HepG2 (cell line): ENCODE results near the gene ZNF653. TPM values are rescaled to one million over a fixed set of nuclear protein-coding genes. Genes with fewer than 3 reads are reported as not detected.

Source experiments
- ATAC-seq: fragments of 200-7000 bp; cut with Tn5 transposase; 3 replicates; pipeline ENCODE4 v1.9.1; 2020; ENCODE audit warnings: mild to moderate bottlenecking, moderate library complexity
- BruUV-seq: library from RNA; stranded (reverse); fragments of 400-500 nt; replicated peaks from 2 replicates; lab custom pipeline; 2021; lab: Mats Ljungman, UMichigan
- CTCF ChIA-PET: fragments of 300-600 bp; formaldehyde crosslinking; extraction: SDS; loops from one replicate; lab custom pipeline; 2021; ENCODE audit warnings: low total read pairs, inconsistent platforms, low intra/inter-chr PET ratio; lab: Yijun Ruan, JAX
- POLR2A ChIA-PET: fragments of 350-600 bp; sonication (Branson Sonifier 250); formaldehyde crosslinking; loops from one replicate; lab custom pipeline; 2020; ENCODE audit warnings: antibody characterized with exemption, inconsistent platforms; lab: Yijun Ruan, JAX
- DNase-seq: peaks from one replicate; pipeline ENCODE4 v3.0.0-alpha.2; 2015; ENCODE audit warnings: low spot score
- FAIRE-seq: peaks from 3 replicates; lab custom pipeline; 2011; peaks lifted over from hg19 to GRCh38; lab: Jason Lieb, UNC
- H2AFZ ChIP-seq: one replicate; pipeline ENCODE4 v1.6.1; 2011; ENCODE audit warnings: low read length, inconsistent platforms
- H3K27ac ChIP-seq: fragments of 300-600 bp; 3 replicates; pipeline ENCODE4 v1.8.0; 2011; ENCODE audit warnings: mixed run types, mild to moderate bottlenecking, mixed read lengths, low read length, inconsistent platforms; ENCODE audit not compliant: insufficient read depth; ENCODE audit errors: extremely low read length
- H3K27me3 ChIP-seq, 2 experiments: fragments of 200-600 bp in 1 of 2; 2 replicates in 1 of 2; 3 replicates in 1 of 2; pipeline versions ENCODE4 v1.6.0 to v1.8.0; 2011; ENCODE audit warnings: low read length in 2 of 2, mild to moderate bottlenecking in 2 of 2, moderate library complexity in 2 of 2, inconsistent platforms in 1 of 2; ENCODE audit not compliant: insufficient read depth in 2 of 2, control insufficient read depth in 1 of 2
- H3K36me3 ChIP-seq, 2 experiments: fragments of 200-600 bp in 1 of 2; replicated peaks in 1 of 2; 2 replicates in 1 of 2; 3 replicates in 1 of 2; pipeline versions ENCODE4 v1.5.1 to v1.8.0; 2011; ENCODE audit warnings: low read length in 2 of 2, inconsistent platforms in 1 of 2; ENCODE audit not compliant: insufficient read depth in 2 of 2, control insufficient read depth in 1 of 2
- H3K4me1 ChIP-seq: 2 replicates; pipeline ENCODE4 v1.5.1; 2012; ENCODE audit warnings: low read length, inconsistent platforms; ENCODE audit not compliant: insufficient read depth
- H3K4me2 ChIP-seq: 2 replicates; pipeline ENCODE4 v1.6.0; 2011; ENCODE audit warnings: low read depth, low read length, inconsistent platforms
- H3K4me3 ChIP-seq, 3 experiments: fragments of 200-600 bp in 1 of 3; sonication (generic), shearing (Covaris generic) in 1 of 3; replicated peaks in 1 of 3; 2 replicates each; pipeline ENCODE4 v1.5.1; 2011 to 2016; ENCODE audit warnings: low read length in 3 of 3, inconsistent platforms in 2 of 3, low read depth in 2 of 3, mild to moderate bottlenecking in 2 of 3, control low read depth in 1 of 3, mixed read lengths in 1 of 3; ENCODE audit not compliant: insufficient read depth in 1 of 3
- H3K79me2 ChIP-seq: one replicate; pipeline ENCODE4 v1.6.1; 2011; ENCODE audit warnings: low read length, inconsistent platforms; ENCODE audit not compliant: insufficient read depth
- H3K9ac ChIP-seq: 2 replicates; pipeline ENCODE4 v1.6.0; 2011; ENCODE audit warnings: mild to moderate bottlenecking, low read depth, low read length, inconsistent platforms; ENCODE audit not compliant: insufficient read depth
- H3K9me3 ChIP-seq: 2 replicates; pipeline ENCODE4 v1.5.1; 2012; ENCODE audit warnings: mild to moderate bottlenecking, low read length
- H4K20me1 ChIP-seq: 2 replicates; pipeline ENCODE4 v1.6.0; 2011; ENCODE audit warnings: inconsistent platforms, mild to moderate bottlenecking, low read length, moderate library complexity; ENCODE audit not compliant: insufficient read depth
- CREB1 ChIP-seq, 2 experiments: fragments of 450-650 bp in 1 of 2; IDR thresholded peaks; 2 replicates each; pipeline ENCODE4 v1.6.1; 2016 to 2017; ENCODE audit warnings: control low read depth in 1 of 2, mild to moderate bottlenecking in 1 of 2, missing compliant biosample characterization in 1 of 2, missing genetic modification characterization in 1 of 2
- KLF16 ChIP-seq, 2 experiments: sonication (generic) in 1 of 2; formaldehyde crosslinking in 1 of 2; IDR thresholded peaks; 2 replicates each; pipeline versions ENCODE4 v1.6.1 to v1.8.0; 2016 to 2023; ENCODE audit warnings: missing genetic modification reagents in 2 of 2, missing compliant biosample characterization in 1 of 2
- SAP130 ChIP-seq: IDR thresholded peaks from 2 replicates; pipeline ENCODE4 v1.6.1; 2016; ENCODE audit warnings: low read depth
- ZNF230 ChIP-seq: sonication (generic); formaldehyde crosslinking; IDR thresholded peaks from 2 replicates; pipeline ENCODE4 v1.4.0; 2020; ENCODE audit warnings: mild to moderate bottlenecking, missing genetic modification reagents
- ZNF460 ChIP-seq: sonication (generic); formaldehyde crosslinking; IDR thresholded peaks from 2 replicates; pipeline ENCODE4 v1.5.1; 2020; ENCODE audit warnings: missing genetic modification reagents, mild to moderate bottlenecking, borderline replicate concordance
- ZNF720 ChIP-seq: sonication (generic); formaldehyde crosslinking; IDR thresholded peaks from 2 replicates; pipeline ENCODE4 v1.4.0; 2020; ENCODE audit warnings: missing genetic modification reagents
- WGBS: methylation state at CpG from one replicate; pipeline ENCODE4 v1.1.6; 2017; ENCODE audit warnings: low lambda C conversion rate; 5-methylcytosine and 5-hydroxymethylcytosine counted together
- in situ Hi-C: cut with HindIII; loops from 2 replicates; pipeline ENCODE4 v1.10.0; 2017; ENCODE audit warnings: low pct_unique_long_range_greater_than_20kb; ENCODE audit not compliant: extremely low pct_ligation_motif_present
- intact Hi-C: fragments of 100-400 bp; cut with micrococcal nuclease; formaldehyde crosslinking; loops from one replicate; pipeline ENCODE4 v1.10.0; 2022; ENCODE audit not compliant: unreplicated experiment
- polyA plus RNA-seq, 8 experiments: library from polyadenylated mRNA; depleted of rRNA in 3 of 8; stranded (reverse) in 7 of 8; unstranded in 1 of 8; fragments of >200 nt; fragmentation: Illumina TruSeq in 4 of 8; extraction: Trizol in 4 of 8; gene quantifications; 2 replicates each; pipeline versions ENCODE4 v1.2.1 to v1.2.3, GENCODE V29; 2011 to 2016; ENCODE audit warnings: low read depth in 4 of 8, missing spikeins in 1 of 8, mixed read lengths in 1 of 8; ENCODE audit not compliant: insufficient read depth in 1 of 8
- total RNA-seq, 5 experiments: library from RNA; depleted of rRNA; stranded (reverse); fragments of >200 nt; fragmentation: Illumina TruSeq; extraction: Trizol; gene quantifications; 2 replicates each; pipeline ENCODE4 v1.2.3, GENCODE V29; 2016; ENCODE audit warnings: low read depth in 1 of 5
- TF ChIP-seq, protein P1 (sequence below): sonication (generic); formaldehyde crosslinking; IDR thresholded peaks from 2 replicates; pipeline ENCODE4 v1.9.0; 2021; ENCODE audit warnings: mild to moderate bottlenecking, missing genetic modification reagents

The ZNF653 gene
- total and polyA plus RNA-seq, 2 of the 13 experiments (the other 11 are each of a cell fraction or from before 2014, with no cell fraction given) = 4.7 to 7.1 TPM

DNA sequence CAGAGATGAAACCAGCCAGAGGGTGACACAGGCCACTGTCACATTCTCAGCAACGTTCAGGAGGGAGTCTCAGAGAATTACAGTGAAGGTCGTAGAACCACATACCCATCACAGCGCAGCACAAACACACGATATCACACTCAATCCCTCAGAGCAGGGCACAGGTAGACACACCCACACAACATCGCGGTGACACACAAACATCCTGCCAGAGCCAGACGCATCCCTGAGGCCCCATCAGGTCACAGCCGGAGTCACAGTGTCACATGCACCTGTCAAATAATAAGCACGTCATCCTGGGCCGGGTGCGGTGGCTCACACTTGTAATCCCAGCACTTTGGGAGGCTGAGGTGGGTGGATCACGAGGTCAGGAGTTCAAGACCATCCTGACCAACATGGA, 42.2 kb downstream of the ZNF653 start:
- in situ Hi-C loops = no loop called here
- BruUV-seq = no TSS peak
- no peak for FAIRE-seq
- no peak for DNase-seq
- CTCF ChIA-PET = no interaction called here
- H3K9me3 ChIP-seq = no peaks in the 10 kb centered on the region
- POLR2A ChIA-PET = no interaction called here
- no peak overlapping the region for H3K4me3 ChIP-seq
- H3K79me2 ChIP-seq = no peaks in the 10 kb centered on the region
- no peaks in the 10 kb centered on the region for H4K20me1 ChIP-seq
- WGBS = 4% methylated on average over 8 of the region's 12 CpGs
- no peaks in the 10 kb centered on the region for H3K36me3 ChIP-seq
- H3K27me3 ChIP-seq = 0 out of 5 replicates have a peak, but pooled peaks cover 0 to 3% of the 10 kb centered on the region in 2 experiments
- H3K4me2 ChIP-seq = no peak overlapping the region
- no peaks in the 10 kb centered on the region for H3K4me1 ChIP-seq
- no peak overlapping the region for H3K27ac ChIP-seq
- no peak overlapping the region for H3K9ac ChIP-seq
- H2AFZ ChIP-seq = no peak overlapping the region
- peak; percentile 48 for ATAC-seq
- intact Hi-C loops = no loop called here
- TF ChIP-seq ZNF230 (CRISPR knock-in tag) = no peak
- peak; percentile 38; the same call in 1 of the 2 replicates for TF ChIP-seq SAP130 (CRISPR knock-in tag)
- TF ChIP-seq ZNF460 (CRISPR knock-in tag) = peak; percentile 38; the same call in 1 of the 2 replicates
- TF ChIP-seq CREB1 (IDR thresholded peaks at IDR 0.05) = peak; percentile 59
- TF ChIP-seq CREB1 (CRISPR knock-in tag; IDR thresholded peaks at IDR 0.05) = no peak
- no peak for TF ChIP-seq ZNF720 (CRISPR knock-in tag)
- no peak for TF ChIP-seq KLF16 (CRISPR knock-in tag; IDR thresholded peaks at IDR 0.05)
- TF ChIP-seq, protein P1, sequence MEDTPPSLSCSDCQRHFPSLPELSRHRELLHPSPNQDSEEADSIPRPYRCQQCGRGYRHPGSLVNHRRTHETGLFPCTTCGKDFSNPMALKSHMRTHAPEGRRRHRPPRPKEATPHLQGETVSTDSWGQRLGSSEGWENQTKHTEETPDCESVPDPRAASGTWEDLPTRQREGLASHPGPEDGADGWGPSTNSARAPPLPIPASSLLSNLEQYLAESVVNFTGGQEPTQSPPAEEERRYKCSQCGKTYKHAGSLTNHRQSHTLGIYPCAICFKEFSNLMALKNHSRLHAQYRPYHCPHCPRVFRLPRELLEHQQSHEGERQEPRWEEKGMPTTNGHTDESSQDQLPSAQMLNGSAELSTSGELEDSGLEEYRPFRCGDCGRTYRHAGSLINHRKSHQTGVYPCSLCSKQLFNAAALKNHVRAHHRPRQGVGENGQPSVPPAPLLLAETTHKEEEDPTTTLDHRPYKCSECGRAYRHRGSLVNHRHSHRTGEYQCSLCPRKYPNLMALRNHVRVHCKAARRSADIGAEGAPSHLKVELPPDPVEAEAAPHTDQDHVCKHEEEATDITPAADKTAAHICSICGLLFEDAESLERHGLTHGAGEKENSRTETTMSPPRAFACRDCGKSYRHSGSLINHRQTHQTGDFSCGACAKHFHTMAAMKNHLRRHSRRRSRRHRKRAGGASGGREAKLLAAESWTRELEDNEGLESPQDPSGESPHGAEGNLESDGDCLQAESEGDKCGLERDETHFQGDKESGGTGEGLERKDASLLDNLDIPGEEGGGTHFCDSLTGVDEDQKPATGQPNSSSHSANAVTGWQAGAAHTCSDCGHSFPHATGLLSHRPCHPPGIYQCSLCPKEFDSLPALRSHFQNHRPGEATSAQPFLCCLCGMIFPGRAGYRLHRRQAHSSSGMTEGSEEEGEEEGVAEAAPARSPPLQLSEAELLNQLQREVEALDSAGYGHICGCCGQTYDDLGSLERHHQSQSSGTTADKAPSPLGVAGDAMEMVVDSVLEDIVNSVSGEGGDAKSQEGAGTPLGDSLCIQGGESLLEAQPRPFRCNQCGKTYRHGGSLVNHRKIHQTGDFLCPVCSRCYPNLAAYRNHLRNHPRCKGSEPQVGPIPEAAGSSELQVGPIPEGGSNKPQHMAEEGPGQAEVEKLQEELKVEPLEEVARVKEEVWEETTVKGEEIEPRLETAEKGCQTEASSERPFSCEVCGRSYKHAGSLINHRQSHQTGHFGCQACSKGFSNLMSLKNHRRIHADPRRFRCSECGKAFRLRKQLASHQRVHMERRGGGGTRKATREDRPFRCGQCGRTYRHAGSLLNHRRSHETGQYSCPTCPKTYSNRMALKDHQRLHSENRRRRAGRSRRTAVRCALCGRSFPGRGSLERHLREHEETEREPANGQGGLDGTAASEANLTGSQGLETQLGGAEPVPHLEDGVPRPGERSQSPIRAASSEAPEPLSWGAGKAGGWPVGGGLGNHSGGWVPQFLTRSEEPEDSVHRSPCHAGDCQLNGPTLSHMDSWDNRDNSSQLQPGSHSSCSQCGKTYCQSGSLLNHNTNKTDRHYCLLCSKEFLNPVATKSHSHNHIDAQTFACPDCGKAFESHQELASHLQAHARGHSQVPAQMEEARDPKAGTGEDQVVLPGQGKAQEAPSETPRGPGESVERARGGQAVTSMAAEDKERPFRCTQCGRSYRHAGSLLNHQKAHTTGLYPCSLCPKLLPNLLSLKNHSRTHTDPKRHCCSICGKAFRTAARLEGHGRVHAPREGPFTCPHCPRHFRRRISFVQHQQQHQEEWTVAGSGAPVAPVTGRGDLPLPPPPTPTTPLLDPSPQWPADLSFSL = peak; percentile 47; the same call in 1 of the 2 replicates
- TF ChIP-seq, all 625 proteins: peak for 4
